Glomerular visceral epithelial cell (primary cell): ENCODE measurements around the gene ANKRD11.
"Not testable (repeated sequence)": the region's sequence is repeated elsewhere in the genome, so short reads cannot be mapped to it uniquely, and the experiment has no call there.

ENCODE experiments used
- DNase-seq: peaks from one replicate; pipeline ENCODE4 v3.0.0-alpha.2; 2016; ENCODE audit errors: extremely low spot score

ANKRD11 gene

DNA sequence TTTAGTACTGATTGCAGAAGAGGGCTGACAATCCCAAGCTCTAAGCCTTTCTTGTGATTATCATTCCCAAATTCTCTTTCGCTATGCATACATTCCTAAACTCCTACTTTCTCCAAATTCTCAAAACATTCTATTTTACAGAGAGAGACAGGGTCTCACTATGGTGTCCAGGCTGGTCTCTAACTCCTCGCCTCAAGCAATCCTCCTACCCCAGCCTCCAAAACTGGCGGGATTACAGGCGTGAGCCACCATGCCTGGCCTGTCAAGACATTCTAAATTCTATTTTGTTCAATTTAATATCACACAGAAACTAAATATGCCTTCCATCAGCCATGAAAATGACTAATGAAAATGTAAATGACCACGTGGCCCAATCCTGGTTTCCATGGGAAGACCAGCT is 39.8 kb downstream of the ANKRD11 start:
- no peak for DNase-seq

DNA sequence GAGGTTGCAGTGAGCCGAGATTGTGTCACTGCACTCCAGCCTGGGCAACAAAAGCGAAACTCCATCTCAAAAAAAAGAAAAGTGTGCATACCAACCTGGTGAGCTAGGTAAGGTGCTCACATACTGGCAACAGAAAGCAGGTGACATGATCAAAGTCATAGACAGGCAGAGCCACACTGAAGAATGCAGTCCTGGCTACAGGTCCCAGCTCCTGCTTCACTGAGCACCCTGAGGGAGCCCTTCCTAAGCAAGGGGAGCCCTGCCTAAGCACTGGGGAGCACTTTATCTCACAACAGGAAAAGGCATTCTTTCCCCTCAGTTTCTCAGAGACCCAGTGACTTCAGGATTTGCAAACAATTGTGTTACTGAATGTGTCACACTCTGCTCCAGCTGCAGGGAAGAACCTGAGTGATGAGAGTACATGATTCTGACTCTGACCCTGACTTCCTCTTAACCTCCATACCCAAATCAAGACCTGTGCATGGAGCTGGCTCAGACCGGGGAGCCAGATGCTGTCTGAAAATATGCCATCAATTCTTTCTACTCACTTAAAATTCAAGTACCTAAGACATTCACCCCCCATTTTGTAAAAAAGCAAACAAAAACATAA is 40.5 kb downstream of the ANKRD11 start:
- no peak for DNase-seq

DNA sequence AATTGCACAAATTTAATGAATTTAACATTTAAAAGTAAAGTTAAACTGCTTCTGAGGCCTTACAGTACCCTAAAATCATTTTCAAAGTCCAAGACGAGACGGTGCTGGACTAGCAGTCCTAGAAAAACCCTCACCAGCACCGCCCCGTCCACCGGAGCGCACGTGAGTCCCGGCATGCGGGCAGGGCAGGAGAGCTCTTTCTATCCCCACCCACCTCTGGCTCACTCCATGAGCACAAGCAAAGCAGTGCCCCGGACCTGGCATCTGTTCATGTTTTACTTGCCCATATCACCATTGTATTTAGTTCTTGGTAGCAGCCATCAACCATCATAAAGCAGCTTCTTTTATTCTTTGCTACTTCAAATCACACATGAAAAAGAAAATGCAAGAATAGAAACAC is 41.7 kb downstream of the ANKRD11 start:
- DNase-seq = no peak

DNA sequence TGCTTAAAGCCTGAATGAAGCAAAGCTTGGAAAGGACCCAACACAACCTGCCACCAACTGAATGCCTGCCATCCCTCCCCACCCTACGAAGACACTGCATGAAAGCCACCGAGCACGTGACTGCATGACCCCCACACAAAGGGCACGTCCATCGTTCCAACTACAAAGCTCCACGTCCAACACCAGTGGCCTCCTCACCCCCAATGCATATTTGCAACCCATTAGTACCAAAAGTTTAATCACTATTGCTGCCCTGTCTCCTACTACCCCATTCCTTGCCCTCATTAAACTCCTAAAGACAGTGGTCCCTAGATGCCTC is 43.4 kb downstream of the ANKRD11 start:
- no peak for DNase-seq

DNA sequence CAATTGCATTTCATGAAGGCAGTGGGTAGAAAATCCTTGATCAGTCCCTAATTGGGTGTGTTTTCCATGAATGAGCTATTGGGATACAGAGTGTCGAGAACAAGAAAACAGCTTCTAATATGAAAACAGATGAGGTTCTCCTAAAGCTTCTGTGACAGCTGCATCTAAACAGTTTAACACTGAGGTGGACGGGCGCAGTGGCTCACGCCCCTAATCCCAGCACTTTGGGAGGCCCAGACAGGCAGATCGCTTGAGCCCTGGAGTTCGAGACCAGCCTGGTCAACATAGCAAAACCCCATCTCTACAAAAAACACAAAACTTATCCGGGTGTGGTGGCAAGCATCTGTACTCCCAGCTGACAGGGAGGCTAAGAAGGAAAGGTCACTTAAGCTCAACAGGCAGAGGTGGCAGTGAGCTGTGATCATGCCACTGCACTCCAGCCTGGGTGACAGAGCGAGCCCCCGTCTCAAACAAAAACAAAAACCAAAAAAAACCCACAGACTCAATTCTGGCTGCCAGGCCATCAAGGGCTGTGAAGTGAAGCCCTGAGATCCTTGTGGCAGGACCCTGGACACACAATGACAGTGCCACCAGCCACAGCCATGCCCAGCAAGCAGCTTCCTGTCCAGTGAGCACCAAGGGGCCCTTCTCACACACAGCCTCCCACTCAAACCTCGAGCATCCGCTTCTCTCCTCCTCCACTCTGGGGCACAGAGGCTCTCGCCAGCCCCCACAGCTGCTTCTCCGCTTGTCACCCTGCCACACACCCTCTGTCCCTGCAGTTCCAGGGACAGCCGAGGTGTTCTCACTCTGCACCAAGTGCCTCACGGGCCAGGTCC is 44.0 kb downstream of the ANKRD11 start:
- DNase-seq = no peak

DNA sequence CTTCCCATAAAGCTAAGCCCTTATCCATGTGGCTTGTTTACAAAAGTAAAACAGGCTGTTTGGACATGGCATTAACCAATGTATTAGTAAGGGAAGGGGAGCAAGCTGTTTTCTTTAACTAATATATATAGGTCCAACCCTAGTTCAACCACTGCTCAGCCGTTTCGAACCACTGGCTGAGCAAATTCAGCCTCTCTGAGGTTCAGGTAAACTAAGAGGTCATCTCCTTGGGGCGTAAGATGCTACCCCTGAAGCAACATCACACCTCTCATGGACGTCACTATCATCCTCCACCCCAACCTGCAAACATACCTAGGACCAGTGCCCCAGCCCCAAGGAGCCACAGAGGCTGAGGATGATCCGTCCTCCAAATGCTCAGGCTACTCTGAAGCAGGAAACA is 45.2 kb downstream of the ANKRD11 start:
- DNase-seq = no peak

DNA sequence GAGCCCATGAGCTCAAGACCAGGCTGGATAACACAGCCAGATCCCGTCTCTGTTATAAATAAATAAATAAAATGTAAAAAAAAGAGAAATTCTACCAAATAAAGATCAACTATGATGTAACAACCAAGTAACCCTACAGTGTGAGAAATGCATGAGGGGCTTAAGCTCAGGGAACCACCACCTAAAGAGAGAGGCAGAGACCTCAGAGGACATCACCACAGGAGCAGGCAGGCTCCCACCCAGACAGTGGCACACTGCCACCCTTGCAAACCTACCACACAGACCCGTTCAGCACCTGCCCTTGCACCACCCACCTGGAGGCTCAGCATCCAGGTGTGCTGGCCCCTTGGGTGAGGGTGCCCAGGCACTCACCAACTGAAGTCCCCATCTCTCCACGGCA is 45.6 kb downstream of the ANKRD11 start:
- DNase-seq = no peak

DNA sequence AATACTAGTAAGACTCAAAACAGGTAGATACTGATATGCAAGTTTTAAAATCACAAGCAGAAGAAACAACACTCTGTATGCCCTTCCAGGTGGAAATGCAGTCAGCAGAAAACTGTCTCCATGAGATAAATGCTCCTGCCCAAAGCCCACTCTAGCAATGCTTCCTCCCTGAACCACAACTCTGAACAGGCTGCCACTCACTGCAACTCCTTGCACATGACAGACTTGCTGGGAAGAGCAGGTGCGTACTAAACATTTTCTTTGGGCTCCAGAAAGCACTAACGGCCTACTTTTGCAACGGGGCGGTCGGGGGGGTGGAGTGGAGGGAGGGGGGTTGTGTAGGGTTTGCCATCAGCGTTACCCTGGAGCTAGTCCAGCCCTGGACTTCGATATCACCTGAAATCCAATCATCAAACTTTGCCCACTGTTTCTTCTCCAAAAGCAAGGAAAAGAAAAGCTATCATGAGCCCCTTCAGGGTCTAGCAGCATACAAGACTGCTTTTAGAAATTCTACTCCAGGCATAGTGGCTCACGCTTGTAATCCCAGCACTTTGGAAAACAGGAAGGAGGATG is 46.1 kb downstream of the ANKRD11 start:
- peak; percentile 24 for DNase-seq

DNA sequence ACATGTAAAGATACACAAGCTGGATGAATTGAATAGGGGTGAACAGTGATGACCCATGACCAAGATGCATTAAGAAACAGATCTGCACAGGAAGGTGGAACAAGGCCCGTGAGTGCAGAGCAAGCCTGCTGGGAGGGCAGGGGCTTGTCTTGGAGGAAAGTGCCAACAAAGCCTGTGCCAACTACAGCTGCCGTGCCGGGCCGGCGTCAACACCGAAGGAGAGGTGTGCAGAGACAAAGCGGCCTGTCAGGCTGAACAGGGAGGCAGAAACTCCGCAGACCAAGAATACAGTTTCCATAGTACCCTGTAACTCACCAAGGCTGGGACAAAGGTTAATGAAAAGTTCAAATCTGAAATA is 46.7 kb downstream of the ANKRD11 start:
- DNase-seq = no peak

DNA sequence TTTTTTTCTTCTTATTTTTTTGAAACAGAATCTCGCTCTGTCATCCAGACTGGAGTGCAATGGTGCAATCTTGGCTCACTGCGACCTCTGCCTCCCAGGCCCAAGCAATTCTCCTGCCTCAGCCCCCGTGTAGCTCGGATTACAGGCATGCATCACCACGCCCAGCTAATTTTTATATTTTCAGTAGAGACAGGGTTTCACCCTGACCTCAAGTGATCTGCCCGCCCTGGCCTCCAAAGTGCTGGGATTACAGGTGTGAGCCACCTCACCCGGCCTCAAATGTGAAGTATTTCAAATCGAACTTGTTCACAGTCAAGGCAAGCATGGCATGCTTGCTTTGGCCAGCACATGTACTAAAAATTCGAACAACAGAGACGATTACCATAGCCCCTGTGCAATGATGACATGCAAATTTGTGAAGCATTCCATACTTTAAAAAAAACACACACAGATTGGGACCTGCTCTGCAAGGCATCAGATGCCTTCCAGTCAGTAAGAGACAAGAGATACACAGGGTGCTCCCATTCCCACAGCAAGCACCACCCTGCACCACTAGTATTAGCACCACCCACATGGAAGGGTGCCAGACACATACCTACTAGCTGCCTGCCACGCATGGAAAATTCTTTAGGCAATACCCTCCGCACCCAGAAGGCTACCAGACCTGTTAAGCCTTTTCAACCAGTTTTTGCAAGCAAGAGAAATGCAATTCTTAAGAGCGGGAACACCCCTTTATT is 47.2 kb downstream of the ANKRD11 start:
- DNase-seq = peak; percentile 83

DNA sequence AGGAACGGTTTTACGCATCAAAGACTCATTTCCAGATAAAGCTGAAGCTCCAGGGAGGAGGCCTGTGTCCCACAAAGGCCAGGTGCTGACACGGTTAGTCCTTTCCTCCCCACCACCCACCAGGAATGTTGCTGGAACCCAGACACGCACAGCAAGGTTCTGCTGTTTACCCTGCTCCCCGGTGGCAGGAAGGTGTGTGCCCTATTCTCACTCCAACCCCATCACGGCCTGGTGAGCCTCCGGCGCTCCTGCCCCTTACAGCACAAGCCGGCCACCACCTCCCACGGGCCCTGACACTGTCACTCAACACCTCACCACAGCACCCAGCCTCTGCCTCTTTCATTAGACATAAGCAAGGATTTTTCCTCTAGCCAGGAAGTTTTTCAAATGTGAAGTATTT is 47.8 kb downstream of the ANKRD11 start:
- peak; percentile 53 for DNase-seq

DNA sequence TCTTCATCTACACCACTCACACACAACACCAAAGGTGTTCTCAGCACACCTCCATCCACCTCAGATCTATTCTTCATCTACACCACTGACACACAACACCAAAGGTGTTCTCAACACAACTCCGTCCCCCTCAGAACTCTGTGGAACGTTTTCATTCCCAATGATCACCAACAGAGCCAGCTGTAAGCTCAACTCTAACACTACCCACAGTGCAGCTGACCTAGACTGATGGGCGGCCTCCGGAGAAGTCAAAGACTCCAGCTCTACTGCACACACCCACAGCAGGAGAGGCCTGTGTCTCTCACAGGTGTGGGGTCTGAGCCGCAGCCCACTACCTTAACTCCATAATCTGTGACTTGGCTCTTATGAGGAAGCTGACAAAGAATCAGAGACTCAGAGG is 50.7 kb downstream of the ANKRD11 start:
- DNase-seq = no peak

DNA sequence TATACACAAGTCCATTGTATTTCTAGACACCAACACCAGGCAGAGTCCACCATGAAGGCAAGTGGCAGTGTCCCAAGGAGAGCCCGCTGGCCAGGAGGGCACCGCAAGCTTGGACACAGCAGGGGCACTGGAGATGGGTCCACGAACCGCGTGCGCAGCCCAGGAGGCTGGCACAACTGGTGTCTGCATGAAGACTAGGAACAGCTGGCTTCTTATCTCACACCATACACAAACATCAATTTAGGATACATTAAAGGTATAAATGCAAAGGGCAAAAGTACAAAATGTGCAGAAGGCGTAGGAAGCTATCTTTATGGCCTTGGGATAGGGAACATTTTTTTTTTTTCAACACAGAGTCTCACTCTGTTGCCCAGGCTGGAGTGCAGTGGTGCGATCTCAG is 52.4 kb downstream of the ANKRD11 start:
- DNase-seq = no peak

DNA sequence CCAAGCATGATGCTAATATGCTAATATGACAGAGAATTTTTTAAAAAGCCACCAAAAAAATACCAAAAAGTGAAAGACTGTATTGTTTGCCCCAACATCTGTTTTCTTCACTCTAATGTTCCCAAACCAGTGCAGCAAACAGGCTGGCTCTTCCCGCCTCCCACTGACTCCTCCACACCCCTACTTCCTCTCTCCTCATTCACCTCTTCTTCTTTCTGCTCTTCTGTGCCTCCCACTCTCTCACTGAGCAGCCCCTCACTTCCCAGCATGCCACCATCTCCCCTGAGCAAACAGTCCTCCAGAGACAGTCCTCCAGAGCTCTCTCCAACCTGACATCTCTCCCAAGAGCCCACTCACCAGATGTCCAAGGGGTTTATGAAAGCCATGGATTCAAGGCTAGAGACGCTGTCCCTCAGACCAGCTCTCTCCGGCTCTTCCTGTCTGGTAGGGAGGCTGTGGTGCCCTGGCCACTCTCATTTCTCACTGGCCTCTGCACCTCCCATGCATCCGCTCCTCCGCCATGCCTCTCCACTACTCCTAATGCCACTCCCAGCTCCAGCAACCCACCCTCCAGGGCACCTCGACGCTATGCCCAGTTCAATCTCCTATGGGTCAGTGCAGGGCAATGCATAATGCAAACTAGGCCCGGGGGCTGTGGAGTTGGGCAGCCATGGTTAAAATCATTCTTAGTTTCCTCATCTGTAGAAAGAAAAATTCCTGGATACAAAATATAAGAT is 52.9 kb downstream of the ANKRD11 start:
- DNase-seq = no peak

DNA sequence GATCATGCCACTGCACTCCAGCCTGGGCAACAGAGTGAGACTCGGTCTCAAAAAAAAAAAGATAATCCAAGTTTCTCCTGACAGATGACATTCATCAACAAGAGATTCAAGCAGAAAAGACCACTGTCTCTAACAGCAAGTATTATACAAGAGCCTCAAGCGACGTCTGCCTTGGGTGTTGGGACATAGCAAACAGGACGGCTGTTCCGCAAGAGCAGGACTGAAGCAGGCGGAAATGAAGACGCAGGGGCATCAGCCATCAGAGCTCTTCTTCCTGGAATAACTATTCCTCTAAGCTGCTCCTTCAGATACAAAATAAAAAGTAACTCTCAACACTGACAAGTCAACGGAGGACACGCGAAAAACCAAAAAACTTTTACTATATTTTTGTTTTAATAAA is 54.0 kb downstream of the ANKRD11 start:
- DNase-seq = no peak

DNA sequence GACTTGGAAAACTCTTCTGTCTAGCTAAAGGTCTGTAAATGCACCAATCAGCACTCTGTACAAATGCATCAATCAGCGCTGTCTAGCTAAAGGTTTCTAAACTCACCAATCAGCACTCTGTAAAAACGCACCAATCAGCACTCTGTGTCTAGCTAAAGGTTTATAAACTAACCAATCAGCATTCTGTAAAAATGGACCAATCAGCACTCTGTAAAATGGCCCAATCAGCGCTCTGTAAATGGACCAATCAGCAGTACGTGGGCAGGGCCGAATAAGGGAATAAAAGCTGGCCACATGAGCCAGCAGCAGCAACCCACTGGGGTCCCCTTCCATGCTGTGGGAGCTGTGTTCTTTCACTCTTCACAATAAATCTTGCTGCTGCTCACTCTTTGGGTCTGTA is 55.3 kb downstream of the ANKRD11 start:
- not testable (repeated sequence) for DNase-seq

DNA sequence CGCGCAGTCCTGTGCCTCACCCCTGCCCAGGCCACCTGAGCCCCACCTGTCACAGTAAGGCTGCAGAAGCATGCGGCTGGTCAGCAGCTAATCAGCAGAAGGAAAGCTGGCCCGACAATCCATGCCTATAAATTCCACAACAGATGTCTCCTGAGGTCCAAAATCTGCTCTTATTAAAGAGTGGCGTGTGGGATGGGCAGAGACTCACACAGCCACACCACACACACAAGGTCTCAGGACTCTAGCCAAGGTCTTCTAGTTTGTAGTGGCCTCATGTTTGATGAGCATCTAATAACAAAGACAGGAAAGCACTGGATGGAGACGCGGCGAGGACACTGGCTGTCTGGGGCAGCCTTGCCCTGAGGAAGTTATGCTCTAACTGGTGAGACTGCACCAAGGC is 55.9 kb downstream of the ANKRD11 start:
- no peak for DNase-seq

DNA sequence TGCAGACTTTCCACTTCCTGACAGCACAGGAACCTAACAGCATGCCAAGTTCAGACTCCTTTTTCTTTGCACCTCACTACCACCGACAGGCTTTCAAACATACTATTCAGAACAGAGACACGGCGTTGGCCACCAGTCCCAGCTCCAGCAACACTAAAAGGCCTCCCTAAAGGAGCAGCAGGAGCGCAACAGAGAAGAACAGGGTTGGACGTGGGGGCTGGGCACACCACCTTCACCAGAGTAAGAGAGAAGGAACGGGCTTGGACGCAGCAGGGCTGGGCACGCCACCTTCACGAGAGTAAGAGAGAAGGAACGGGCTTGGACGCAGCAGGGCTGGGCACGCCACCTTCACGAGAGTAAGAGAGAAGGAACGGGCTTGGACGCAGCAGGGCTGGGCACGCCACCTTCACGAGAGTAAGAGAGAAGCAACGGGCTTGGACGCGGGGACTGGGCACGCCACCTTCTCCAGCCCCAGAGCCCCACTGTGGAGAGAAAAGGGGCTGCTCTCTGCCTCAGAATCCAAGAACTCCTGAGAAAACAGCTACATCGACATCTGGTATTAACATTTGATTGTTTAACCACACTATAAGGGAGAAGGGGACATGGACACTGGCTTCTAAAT is 56.9 kb downstream of the ANKRD11 start:
- not testable (repeated sequence) for DNase-seq

DNA sequence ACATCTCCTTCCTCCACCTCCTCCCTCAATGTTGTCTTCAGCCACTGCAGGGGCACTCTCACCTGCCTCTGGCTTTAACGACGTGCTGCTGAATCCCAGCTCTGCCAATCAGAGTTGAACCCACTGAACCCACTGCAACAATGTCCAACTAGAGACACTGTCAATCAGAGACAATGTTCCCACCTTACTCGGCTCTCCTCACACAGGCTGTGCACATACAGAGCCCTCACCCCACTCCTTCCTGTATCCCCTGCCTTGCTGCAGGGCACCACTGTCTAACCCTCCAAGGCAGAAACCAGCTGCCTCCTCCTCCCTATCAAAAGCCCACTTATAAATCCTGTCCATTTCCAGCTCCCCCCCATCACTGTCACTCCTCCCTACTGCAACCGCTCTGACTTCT is 58.7 kb downstream of the ANKRD11 start:
- no peak for DNase-seq

DNA sequence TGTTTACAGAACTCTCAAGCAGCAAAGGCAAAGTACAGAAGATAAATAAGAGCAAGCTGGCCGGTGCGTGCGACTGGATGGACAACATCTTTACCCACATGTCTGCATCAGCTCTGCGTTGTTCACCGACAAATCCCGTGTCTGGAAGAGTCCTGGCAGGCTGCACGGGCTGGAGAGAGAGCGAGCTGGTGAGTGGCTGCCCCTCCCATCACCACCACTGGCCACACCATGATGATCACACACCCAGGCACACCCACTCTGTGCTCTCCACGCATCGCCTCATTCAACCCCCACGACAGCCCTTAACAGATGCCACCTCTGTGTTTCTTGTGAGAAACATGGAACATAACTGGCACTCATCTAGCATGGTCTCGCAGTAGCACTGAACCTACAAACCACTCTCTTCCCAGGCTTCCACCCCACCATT is 59.2 kb downstream of the ANKRD11 start:
- DNase-seq = peak; percentile 78

DNA sequence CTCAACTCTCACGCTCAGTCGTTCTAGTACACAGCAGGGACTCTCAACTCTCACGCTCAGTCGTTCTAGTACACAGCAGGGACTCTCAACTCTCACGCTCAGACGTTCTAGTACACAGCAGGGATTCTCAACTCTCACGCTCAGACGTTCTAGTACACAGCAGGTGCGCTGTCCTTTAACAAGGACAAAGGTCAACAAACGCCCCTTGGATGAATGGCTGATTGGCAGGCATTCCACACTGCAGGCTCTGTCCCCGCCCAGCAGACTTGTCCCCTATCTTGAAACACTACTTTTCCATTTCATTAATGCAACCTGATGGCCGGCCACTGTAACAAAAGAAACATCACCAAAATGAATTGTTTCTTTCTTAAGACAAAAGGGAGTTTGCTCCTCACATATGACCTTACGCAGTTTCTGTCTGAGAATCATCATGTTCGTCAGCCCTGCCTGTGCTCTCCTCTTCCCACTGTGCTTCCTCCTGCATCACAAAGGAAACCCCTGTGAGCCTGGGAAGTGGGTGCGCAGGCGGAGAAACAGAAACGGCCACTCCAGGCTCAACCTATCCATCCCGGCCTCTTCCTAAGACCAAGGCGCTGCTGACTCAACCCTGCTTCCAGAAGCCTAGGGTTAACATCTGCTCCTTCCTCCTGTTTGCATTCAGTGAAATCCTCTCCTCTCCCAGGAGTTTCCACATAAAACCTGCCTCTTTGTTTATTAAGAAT is 59.8 kb downstream of the ANKRD11 start:
- no peak for DNase-seq
